Testis (tissue), 3 donors: ENCODE measurements around the gene CBFB. TPM values are rescaled to one million over a fixed set of nuclear protein-coding genes. Genes with fewer than 3 reads are reported as not detected.

ENCODE experiments used
- DNase-seq: peaks from one replicate; pipeline ENCODE4 v3.0.0-alpha.2; 2019
- H3K27ac ChIP-seq, 2 donors: fragments of 200-600 bp; sonication (generic); one replicate each; pipeline ENCODE4 v1.5.1; 2019
- H3K27me3 ChIP-seq: fragments of 200-600 bp; sonication (generic); one replicate; pipeline ENCODE4 v1.5.1; 2019
- H3K36me3 ChIP-seq: fragments of 200-600 bp; sonication (generic); one replicate; pipeline ENCODE4 v1.5.1; 2017; ENCODE audit warnings: low read depth; ENCODE audit errors: missing control alignments
- H3K4me1 ChIP-seq: fragments of 200-600 bp; sonication (generic); one replicate; pipeline ENCODE4 v1.5.1; 2019
- H3K4me3 ChIP-seq, 2 donors: fragments of 200-600 bp; sonication (generic); one replicate each; pipeline ENCODE4 v1.5.1; 2017 to 2019
- H3K9me3 ChIP-seq: fragments of 200-600 bp; sonication (generic); one replicate; pipeline ENCODE4 v1.5.1; 2017
- POLR2A ChIP-seq: fragments of 450-650 bp; IDR thresholded peaks from one replicate; pipeline ENCODE4 v1.6.1; 2017; ENCODE audit warnings: antibody characterized with exemption, mild to moderate bottlenecking, moderate library complexity
- WGBS, 2 donors: methylation state at CpG; one replicate each; pipeline ENCODE4 v1.1.5; 2018; 5-methylcytosine and 5-hydroxymethylcytosine counted together
- intact Hi-C: fragments of 100-400 bp; cut with DNase I; formaldehyde crosslinking; loops from one replicate; pipeline ENCODE4 v1.15.1; 2023; ENCODE audit warnings: low total_unique reads
- polyA plus RNA-seq: library from polyadenylated mRNA; stranded (reverse); fragments of 350-450 nt; fragmentation: Illumina TruSeq; extraction: RNeasy Lipid Tissue Mini Kit (QIAGEN cat#74804); gene quantifications from one replicate; pipeline ENCODE4 v1.2.3, GENCODE V29; 2014; ENCODE audit warnings: low read depth, low replicate concordance; ENCODE audit not compliant: insufficient read depth
- total RNA-seq, 2 donors: library from RNA; depleted of rRNA; stranded (reverse); fragments of >200 nt; gene quantifications; one replicate each; pipeline ENCODE4 v1.2.3, GENCODE V29; 2016
- TF ChIP-seq, protein P1 (sequence below), 3 experiments: fragments of 450-650 bp in 2 of 3; fragments of 200-600 bp in 1 of 3; sonication (generic) in 1 of 3; IDR thresholded peaks; one replicate each; pipeline ENCODE4 v1.5.1; 2016 to 2019; ENCODE audit warnings: antibody characterized with exemption in 3 of 3, mild to moderate bottlenecking in 2 of 3, moderate library complexity in 1 of 3

CBFB gene
- total and polyA plus RNA-seq, 3 donors from 2014 or later, result 15.3 to 34.9 (median 23.3) TPM

DNA sequence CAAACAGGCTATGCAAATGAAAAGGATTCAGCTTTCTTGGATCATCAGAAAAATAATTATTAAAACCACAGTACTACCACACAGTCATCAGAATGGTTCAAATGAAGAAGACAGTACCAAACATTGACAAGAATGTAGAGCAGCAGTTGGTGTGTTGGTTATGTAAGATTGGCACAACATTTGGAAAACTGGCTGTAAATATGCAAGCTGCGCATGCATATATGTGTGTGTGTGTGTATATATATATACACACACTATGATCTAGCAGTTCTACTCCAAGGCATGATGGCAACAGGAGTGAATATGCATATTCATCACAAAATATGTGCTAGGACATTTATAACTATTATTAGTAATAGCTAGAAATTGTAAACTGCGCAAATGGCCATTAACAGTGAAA is 46.4 kb downstream of the CBFB start:
- Histone ChIP-seq H3K9me3 (no peaks in the 10 kb centered on the region), H3K36me3 (no peaks in the 10 kb centered on the region), H3K27ac (no peak overlapping the region), H3K27me3 (no peaks in the 10 kb centered on the region), H3K4me1 (no peaks in the 10 kb centered on the region), H3K4me3 (no peak overlapping the region)
- no peak for DNase-seq
- 96% methylated on average over 2 of the region's 2 CpGs for WGBS, 2 donors
- intact Hi-C loops, result no loop called here
- no peak for TF ChIP-seq POLR2A
- TF ChIP-seq, protein P1, sequence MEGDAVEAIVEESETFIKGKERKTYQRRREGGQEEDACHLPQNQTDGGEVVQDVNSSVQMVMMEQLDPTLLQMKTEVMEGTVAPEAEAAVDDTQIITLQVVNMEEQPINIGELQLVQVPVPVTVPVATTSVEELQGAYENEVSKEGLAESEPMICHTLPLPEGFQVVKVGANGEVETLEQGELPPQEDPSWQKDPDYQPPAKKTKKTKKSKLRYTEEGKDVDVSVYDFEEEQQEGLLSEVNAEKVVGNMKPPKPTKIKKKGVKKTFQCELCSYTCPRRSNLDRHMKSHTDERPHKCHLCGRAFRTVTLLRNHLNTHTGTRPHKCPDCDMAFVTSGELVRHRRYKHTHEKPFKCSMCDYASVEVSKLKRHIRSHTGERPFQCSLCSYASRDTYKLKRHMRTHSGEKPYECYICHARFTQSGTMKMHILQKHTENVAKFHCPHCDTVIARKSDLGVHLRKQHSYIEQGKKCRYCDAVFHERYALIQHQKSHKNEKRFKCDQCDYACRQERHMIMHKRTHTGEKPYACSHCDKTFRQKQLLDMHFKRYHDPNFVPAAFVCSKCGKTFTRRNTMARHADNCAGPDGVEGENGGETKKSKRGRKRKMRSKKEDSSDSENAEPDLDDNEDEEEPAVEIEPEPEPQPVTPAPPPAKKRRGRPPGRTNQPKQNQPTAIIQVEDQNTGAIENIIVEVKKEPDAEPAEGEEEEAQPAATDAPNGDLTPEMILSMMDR (IDR thresholded peaks at IDR 0.05), result no peak

DNA sequence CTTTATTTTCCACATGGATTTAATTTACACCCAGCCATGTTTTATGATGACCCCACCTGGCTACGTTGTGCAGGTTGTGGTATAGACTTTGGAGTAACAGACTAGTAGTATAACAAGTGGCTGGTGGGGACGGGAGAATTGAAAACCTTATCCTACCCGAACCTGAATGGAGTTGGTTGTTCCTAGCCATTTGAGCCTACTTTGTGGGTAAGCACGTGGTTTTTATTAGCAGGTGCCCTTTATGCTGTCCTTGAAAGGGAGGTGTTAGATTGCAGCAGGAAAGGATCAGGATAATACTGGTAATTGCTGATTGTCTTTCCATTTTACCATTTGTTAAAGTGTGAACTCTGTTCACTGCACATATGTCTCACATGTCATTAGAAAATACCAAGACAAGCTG is 48.9 kb downstream of the CBFB start:
- Histone ChIP-seq H3K27me3 (no peaks in the 10 kb centered on the region), H3K9me3 (no peaks in the 10 kb centered on the region), H3K4me1 (no peaks in the 10 kb centered on the region), H3K27ac (no peak overlapping the region), H3K4me3 (no peak overlapping the region), H3K36me3 (no peaks in the 10 kb centered on the region)
- WGBS, 2 donors, result 83 to 89% methylated on average over 4 of the region's 4 CpGs
- intact Hi-C loops, result no loop called here
- DNase-seq, result no peak
- TF ChIP-seq, protein P1 (IDR thresholded peaks at IDR 0.05), result no peak
- no peak for TF ChIP-seq POLR2A

DNA sequence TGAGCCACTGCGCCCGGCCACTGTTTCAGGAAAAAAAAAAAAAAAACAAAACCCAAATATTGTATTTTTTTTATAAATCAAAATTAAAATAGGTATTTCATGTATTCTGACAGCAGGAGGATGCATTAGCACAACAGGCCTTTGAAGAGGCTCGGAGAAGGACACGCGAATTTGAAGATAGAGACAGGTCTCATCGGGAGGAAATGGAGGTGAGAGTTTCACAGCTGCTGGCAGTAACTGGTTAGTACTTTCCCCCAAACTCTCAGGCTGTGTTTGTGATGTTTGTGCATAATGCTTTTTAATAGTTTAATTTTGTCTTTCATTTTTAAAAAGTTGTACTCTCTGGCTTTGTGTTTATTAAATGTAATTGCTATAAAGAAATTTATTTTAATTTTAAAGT is 53.2 kb downstream of the CBFB start:
- intact Hi-C loops, result no loop called here
- Histone ChIP-seq H3K4me3 (no peak overlapping the region), H3K9me3 (no peaks in the 10 kb centered on the region), H3K36me3 (no peaks in the 10 kb centered on the region), H3K27ac (no peak overlapping the region), H3K27me3 (no peaks in the 10 kb centered on the region), H3K4me1 (no peaks in the 10 kb centered on the region)
- 90 to 93% methylated on average over 6 of the region's 6 CpGs for WGBS, 2 donors
- DNase-seq, result no peak
- TF ChIP-seq, protein P1 (IDR thresholded peaks at IDR 0.05), result no peak
- no peak for TF ChIP-seq POLR2A

DNA sequence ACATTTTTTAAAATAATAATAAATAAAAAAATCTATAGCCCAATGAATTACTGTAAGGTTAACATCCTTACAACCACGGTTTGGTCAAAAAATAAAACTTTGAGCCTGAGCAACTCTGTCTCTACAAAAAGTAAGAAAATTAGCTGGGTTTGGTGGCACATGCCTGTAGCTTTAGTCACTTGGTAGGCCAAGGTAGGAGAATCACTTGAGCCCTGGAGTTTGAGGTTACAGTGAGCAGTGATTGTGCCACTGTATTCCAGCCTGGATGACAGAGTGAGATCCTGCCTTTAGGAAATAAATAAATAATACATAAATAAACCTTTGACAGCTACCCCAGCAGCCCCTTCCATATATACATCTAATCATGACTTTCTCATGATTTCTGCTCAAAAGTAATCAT is 53.9 kb downstream of the CBFB start:
- H3K27ac ChIP-seq, result no peak overlapping the region
- no peak overlapping the region for H3K4me3 ChIP-seq
- H3K36me3 ChIP-seq, result no peaks in the 10 kb centered on the region
- H3K9me3 ChIP-seq, result no peaks in the 10 kb centered on the region
- no peaks in the 10 kb centered on the region for H3K27me3 ChIP-seq
- intact Hi-C loops, result no loop called here
- TF ChIP-seq, protein P1 (IDR thresholded peaks at IDR 0.05), result no peak
- no peak for TF ChIP-seq POLR2A
- WGBS, 2 donors, result 90 to 95% methylated on average over 1 of the region's 1 CpG
- no peak for DNase-seq
- no peaks in the 10 kb centered on the region for H3K4me1 ChIP-seq

DNA sequence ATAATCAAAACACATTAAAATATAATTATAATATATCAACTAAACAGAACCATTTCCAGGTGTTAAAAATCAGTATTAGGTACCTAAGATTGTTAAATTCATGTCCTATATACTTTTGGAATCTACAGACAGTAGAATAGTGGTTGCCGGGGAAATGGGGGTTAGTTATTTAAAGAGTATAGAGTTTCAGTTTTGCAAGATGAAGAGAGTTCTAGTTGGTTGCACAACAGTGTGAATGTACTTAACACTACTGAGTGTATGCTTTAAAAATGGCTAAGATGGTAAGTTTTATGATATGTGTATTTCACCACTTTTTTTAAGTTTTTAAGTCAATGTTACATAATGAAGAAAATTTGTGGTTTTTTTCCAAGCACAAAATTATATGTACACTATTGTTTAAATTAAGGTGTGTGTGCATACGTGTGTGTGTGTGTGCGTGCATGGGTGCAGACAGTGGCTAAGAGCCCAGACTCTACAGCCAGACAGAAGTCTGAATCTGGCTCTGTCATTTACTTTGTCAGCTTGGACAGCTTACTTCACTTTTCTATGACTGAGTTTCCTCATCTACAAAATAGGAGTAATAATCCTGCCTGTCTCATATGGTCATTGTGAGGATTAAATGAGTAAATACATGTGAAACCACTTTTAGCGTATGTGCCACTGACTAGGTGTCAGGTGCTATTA is 55.5 kb downstream of the CBFB start:
- H3K9me3 ChIP-seq, result no peaks in the 10 kb centered on the region

More for the DNA sequence above, 55.5 kb downstream of the CBFB start:
- Histone ChIP-seq H3K27me3 (no peaks in the 10 kb centered on the region), H3K36me3 (no peaks in the 10 kb centered on the region), H3K4me3 (no peak overlapping the region), H3K4me1 (no peaks in the 10 kb centered on the region), H3K27ac (no peak overlapping the region)
- DNase-seq, result no peak
- TF ChIP-seq, protein P1 (IDR thresholded peaks at IDR 0.05), result no peak
- no peak for TF ChIP-seq POLR2A
- intact Hi-C loops, result no loop called here
- 93 to 96% methylated on average over 4 of the region's 4 CpGs for WGBS, 2 donors
